ENCODE measurements around the gene HEXD.
"Not testable (repeated sequence)": the region's sequence is repeated elsewhere in the genome, so short reads cannot be mapped to it uniquely, and the experiment has no call there.

HEXD gene

GRCh38 chr17:82400206-82400605 is 17.9 kb upstream of the HEXD start:
- DNase-seq: no peak

GRCh38 chr17:82400830-82401229 is 17.3 kb upstream of the HEXD start:
- DNase-seq: peak; percentile 67

More at GRCh38 chr17:82400206-82400605, 17.9 kb upstream of the HEXD start:
- H3K36me3 Mint-ChIP-seq (ENCODE audit: low read depth): peaks cover 44% of the 10 kb centered on the region
- H3K4me3 Mint-ChIP-seq: no peak overlapping the region
- H3K27ac Mint-ChIP-seq: no peak overlapping the region
- peaks cover 17% of the 10 kb centered on the region for H3K4me1 Mint-ChIP-seq (ENCODE audit: low read depth)
- no peaks in the 10 kb centered on the region for H3K9me3 Mint-ChIP-seq
- no peaks in the 10 kb centered on the region for H3K27me3 Mint-ChIP-seq

GRCh38 chr17:82402865-82403264 is 15.3 kb upstream of the HEXD start:
- peaks cover 53% of the 10 kb centered on the region for H3K36me3 Mint-ChIP-seq (ENCODE audit: low read depth)
- no peaks in the 10 kb centered on the region for H3K9me3 Mint-ChIP-seq
- no peak for DNase-seq
- H3K27ac Mint-ChIP-seq: no peak overlapping the region
- no peaks in the 10 kb centered on the region for H3K27me3 Mint-ChIP-seq
- no peak overlapping the region for H3K4me3 Mint-ChIP-seq
- H3K4me1 Mint-ChIP-seq (ENCODE audit: low read depth): peaks cover 21% of the 10 kb centered on the region

More at GRCh38 chr17:82400830-82401229, 17.3 kb upstream of the HEXD start:
- Mint-ChIP-seq H3K4me3 (peak overlapping the region; percentile 72), H3K27me3 (no peaks in the 10 kb centered on the region), H3K4me1 (ENCODE audit: low read depth) (peaks cover 17% of the 10 kb centered on the region), H3K27ac (peak overlapping the region; percentile 84), H3K36me3 (ENCODE audit: low read depth) (peaks cover 47% of the 10 kb centered on the region), H3K9me3 (no peaks in the 10 kb centered on the region)

- no peak for DNase-seq
- Mint-ChIP-seq H3K4me3 (no peak overlapping the region), H3K4me1 (ENCODE audit: low read depth) (peaks cover 21% of the 10 kb centered on the region)
Measured at GRCh38 chr17:82403662-82404660, 14.2 kb upstream of the HEXD start.

GRCh38 chr17:82405051-82405450 is 13.1 kb upstream of the HEXD start:
- Mint-ChIP-seq H3K4me3 (no peak overlapping the region), H3K27me3 (no peaks in the 10 kb centered on the region), H3K4me1 (ENCODE audit: low read depth) (peaks cover 20% of the 10 kb centered on the region), H3K27ac (no peak overlapping the region), H3K9me3 (no peaks in the 10 kb centered on the region), H3K36me3 (ENCODE audit: low read depth) (peaks cover 64% of the 10 kb centered on the region)
- no peak for DNase-seq

More at GRCh38 chr17:82403662-82404660, 14.2 kb upstream of the HEXD start:
- H3K27ac Mint-ChIP-seq: no peak overlapping the region
- peaks cover 58% of the 10 kb centered on the region for H3K36me3 Mint-ChIP-seq (ENCODE audit: low read depth)
- no peaks in the 10 kb centered on the region for H3K27me3 Mint-ChIP-seq
- no peaks in the 10 kb centered on the region for H3K9me3 Mint-ChIP-seq

GRCh38 chr17:82406131-82406671 is 11.9 kb upstream of the HEXD start:
- DNase-seq: no peak
- no peaks in the 10 kb centered on the region for H3K9me3 Mint-ChIP-seq
- H3K4me1 Mint-ChIP-seq (ENCODE audit: low read depth): peaks cover 11% of the 10 kb centered on the region
- H3K36me3 Mint-ChIP-seq (ENCODE audit: low read depth): peaks cover 58% of the 10 kb centered on the region
- H3K27me3 Mint-ChIP-seq: no peaks in the 10 kb centered on the region
- H3K27ac Mint-ChIP-seq: no peak overlapping the region
- no peak overlapping the region for H3K4me3 Mint-ChIP-seq

GRCh38 chr17:82407255-82407654 is 10.9 kb upstream of the HEXD start:
- Mint-ChIP-seq H3K9me3 (no peaks in the 10 kb centered on the region), H3K27me3 (no peaks in the 10 kb centered on the region), H3K4me1 (ENCODE audit: low read depth) (peaks cover 8% of the 10 kb centered on the region), H3K4me3 (no peak overlapping the region), H3K36me3 (ENCODE audit: low read depth) (peaks cover 55% of the 10 kb centered on the region), H3K27ac (peak overlapping the region; percentile 61)
- DNase-seq: no peak

GRCh38 chr17:82408288-82408937 is 9.7 kb upstream of the HEXD start:
- Mint-ChIP-seq H3K27me3 (no peaks in the 10 kb centered on the region), H3K4me1 (ENCODE audit: low read depth) (peaks cover 6% of the 10 kb centered on the region), H3K9me3 (no peaks in the 10 kb centered on the region), H3K36me3 (ENCODE audit: low read depth) (peaks cover 49% of the 10 kb centered on the region), H3K27ac (no peak overlapping the region), H3K4me3 (no peak overlapping the region)
- DNase-seq: no peak

GRCh38 chr17:82408938-82409318 is 9.2 kb upstream of the HEXD start:
- Mint-ChIP-seq H3K4me1 (ENCODE audit: low read depth) (peaks cover 6% of the 10 kb centered on the region), H3K27ac (no peak overlapping the region), H3K27me3 (no peaks in the 10 kb centered on the region), H3K36me3 (ENCODE audit: low read depth) (peaks cover 45% of the 10 kb centered on the region), H3K4me3 (no peak overlapping the region), H3K9me3 (no peaks in the 10 kb centered on the region)
- DNase-seq: no peak

GRCh38 chr17:82410014-82410716 is 8.0 kb upstream of the HEXD start:
- no peak overlapping the region for H3K27ac Mint-ChIP-seq
- no peaks in the 10 kb centered on the region for H3K27me3 Mint-ChIP-seq
- no peak for DNase-seq
- peaks cover 48% of the 10 kb centered on the region for H3K36me3 Mint-ChIP-seq (ENCODE audit: low read depth)
- H3K4me3 Mint-ChIP-seq: no peak overlapping the region
- H3K4me1 Mint-ChIP-seq (ENCODE audit: low read depth): peaks cover 16% of the 10 kb centered on the region
- H3K9me3 Mint-ChIP-seq: no peaks in the 10 kb centered on the region

GRCh38 chr17:82411396-82412053 is 6.6 kb upstream of the HEXD start:
- Mint-ChIP-seq H3K27me3 (no peaks in the 10 kb centered on the region), H3K4me1 (ENCODE audit: low read depth) (peaks cover 19% of the 10 kb centered on the region), H3K9me3 (no peaks in the 10 kb centered on the region), H3K4me3 (no peak overlapping the region), H3K36me3 (ENCODE audit: low read depth) (peaks cover 42% of the 10 kb centered on the region), H3K27ac (no peak overlapping the region)
- no peak for DNase-seq

GRCh38 chr17:82412081-82412480 is 6.1 kb upstream of the HEXD start:
- H3K27me3 Mint-ChIP-seq, H3K4me3 Mint-ChIP-seq, H3K9me3 Mint-ChIP-seq, H3K27ac Mint-ChIP-seq, DNase-seq: not testable (repeated sequence)
- H3K4me1 Mint-ChIP-seq (ENCODE audit: low read depth): peaks cover 19% of the 10 kb centered on the region
- H3K36me3 Mint-ChIP-seq (ENCODE audit: low read depth): peaks cover 42% of the 10 kb centered on the region

GRCh38 chr17:82412535-82413520 is 5.3 kb upstream of the HEXD start:
- DNase-seq: no peak
- Mint-ChIP-seq H3K27ac (no peak overlapping the region), H3K36me3 (ENCODE audit: low read depth) (peaks cover 37% of the 10 kb centered on the region), H3K9me3 (no peaks in the 10 kb centered on the region), H3K27me3 (no peaks in the 10 kb centered on the region), H3K4me3 (no peak overlapping the region), H3K4me1 (ENCODE audit: low read depth) (peaks cover 16% of the 10 kb centered on the region)
